Upper lobe of left lung (tissue), 6 donors: Measurements from ENCODE around the gene RAP1B. TPM values are rescaled to one million over a fixed set of nuclear protein-coding genes. Genes with fewer than 3 reads are reported as not detected.
A peak's percentile ranks its signal among the peaks of the same experiment; 100 is the strongest.

Experiments used
- ATAC-seq, 2 donors: fragments of 200-7000 bp; cut with Tn5 transposase; one replicate each; pipeline ENCODE4 v1.9.1; 2022; ENCODE audit warnings: mild to moderate bottlenecking in 2 of 2, moderate library complexity in 2 of 2; ENCODE audit not compliant: low FRiP score in 2 of 2
- DNase-seq, 2 donors: peaks; one replicate each; pipeline ENCODE4 v3.0.0-alpha.2; 2019 to 2020
- H3K27ac ChIP-seq, 4 donors: fragments of 200-600 bp; sonication (generic); one replicate each; pipeline ENCODE4 v1.5.1; 2016 to 2019
- H3K27me3 ChIP-seq, 4 donors: fragments of 200-600 bp; sonication (generic); one replicate each; pipeline ENCODE4 v1.5.1; 2017 to 2019
- H3K36me3 ChIP-seq, 4 donors: fragments of 200-600 bp; sonication (generic); one replicate each; pipeline ENCODE4 v1.5.1; 2016 to 2019
- H3K4me1 ChIP-seq, 4 donors: fragments of 200-600 bp; sonication (generic); one replicate each; pipeline ENCODE4 v1.5.1; 2018 to 2019
- H3K4me3 ChIP-seq, 4 donors: fragments of 200-600 bp; sonication (generic); one replicate each; pipeline ENCODE4 v1.5.1; 2017 to 2019; ENCODE audit warnings: mild to moderate bottlenecking in 2 of 4, moderate library complexity in 1 of 4
- H3K9me3 ChIP-seq, 4 donors: fragments of 200-600 bp; sonication (generic); one replicate each; pipeline ENCODE4 v1.5.1; 2018 to 2019
- CTCF ChIP-seq, 6 experiments: fragments of 450-650 bp in 4 of 6; fragments of 200-600 bp in 2 of 6; sonication (generic) in 2 of 6; IDR thresholded peaks; one replicate each; pipeline ENCODE4 v1.5.1; 2016 to 2019; ENCODE audit warnings: antibody characterized with exemption in 6 of 6
- EP300 ChIP-seq, 4 donors: sonication (generic); formaldehyde crosslinking; IDR thresholded peaks; one replicate each; pipeline ENCODE4 v1.5.1; 2017; ENCODE audit warnings: antibody characterized with exemption in 4 of 4, control low read depth in 2 of 4
- POLR2A ChIP-seq, 4 donors: fragments of 450-650 bp; IDR thresholded peaks; one replicate each; pipeline ENCODE4 v1.5.1; 2016 to 2017; ENCODE audit warnings: antibody characterized with exemption in 4 of 4, mild to moderate bottlenecking in 2 of 4
- POLR2AphosphoS5 ChIP-seq, 2 donors: sonication (generic); formaldehyde crosslinking; IDR thresholded peaks; one replicate each; pipeline ENCODE4 v1.5.1; 2017; ENCODE audit warnings: antibody characterized with exemption in 2 of 2
- WGBS, 2 donors: methylation state at CpG; one replicate each; pipeline ENCODE4 v1.1.5; 2017 to 2018; 5-methylcytosine and 5-hydroxymethylcytosine counted together
- total RNA-seq, 6 donors: library from RNA; depleted of rRNA in 4 of 6; stranded (reverse); fragments of >200 nt in 4 of 6; gene quantifications; one replicate each; pipeline versions ENCODE4 v1.1.0 to v1.2.1, GENCODE V29; 2016 to 2021
- donor health status: DM: no; HTN: no; CAD: no; lungs with moderate emphysema.
- donor health status: DM: no; HTN: yes; CAD: no; lungs with severe emphysema.

The RAP1B gene
- total RNA-seq, 6 donors from 2014 or later, result 135 to 208 (median 162) TPM

- peaks cover 7 to 46% (median 22%) of the 10 kb centered on the region in 4 donors for H3K4me1 ChIP-seq
- 71 to 75% methylated on average over 1 of the region's 1 CpG for WGBS, 2 donors
- no peak for DNase-seq
- no peaks in the 10 kb centered on the region for H3K27me3 ChIP-seq
- H3K4me3 ChIP-seq, result no peak overlapping the region
- TF ChIP-seq EP300 (IDR thresholded peaks at IDR 0.05), result no peak
- no peak for TF ChIP-seq CTCF (IDR thresholded peaks at IDR 0.05)
- no peak for TF ChIP-seq POLR2A (IDR thresholded peaks at IDR 0.05)
- TF ChIP-seq POLR2AphosphoS5 (IDR thresholded peaks at IDR 0.05), result no peak
- no peaks in the 10 kb centered on the region for H3K9me3 ChIP-seq
- ATAC-seq, result no peak
- peak overlapping the region in 2 of 4 donors; percentile 15 to 39 for H3K27ac ChIP-seq
- peaks cover 5 to 44% (median 10%) of the 10 kb centered on the region in 4 donors for H3K36me3 ChIP-seq
Observed at GRCh38 chr12:68647507-68647906, 36.8 kb downstream of the RAP1B start.

GRCh38 chr12:68648179-68648578 lies 37.5 kb downstream of the RAP1B start:
- TF ChIP-seq CTCF (IDR thresholded peaks at IDR 0.05) (no peak), POLR2AphosphoS5 (IDR thresholded peaks at IDR 0.05) (no peak), EP300 (IDR thresholded peaks at IDR 0.05) (no peak), POLR2A (IDR thresholded peaks at IDR 0.05) (no peak)
- Histone ChIP-seq H3K27me3 (no peaks in the 10 kb centered on the region), H3K4me3 (no peak overlapping the region), H3K4me1 (peaks cover 7 to 46% (median 20%) of the 10 kb centered on the region in 4 donors), H3K36me3 (peaks cover 9 to 47% (median 16%) of the 10 kb centered on the region in 4 donors), H3K9me3 (no peaks in the 10 kb centered on the region), H3K27ac (peak overlapping the region in 2 of 4 donors; percentile 15 to 39)
- ATAC-seq (no peak), DNase-seq (no peak)
- WGBS, 2 donors, result 49 to 63% methylated on average over 3 of the region's 3 CpGs

- Histone ChIP-seq H3K4me1 (peaks cover 0 to 5% (median 1%) of the 10 kb centered on the region in 4 donors), H3K36me3 (peaks cover 0 to 46% (median 6%) of the 10 kb centered on the region in 4 donors), H3K27ac (peak overlapping the region in 1 of 4 donors; percentile 61), H3K4me3 (no peak overlapping the region), H3K9me3 (no peaks in the 10 kb centered on the region), H3K27me3 (no peaks in the 10 kb centered on the region)
- TF ChIP-seq EP300 (IDR thresholded peaks at IDR 0.05) (no peak), POLR2A (IDR thresholded peaks at IDR 0.05) (no peak), CTCF (IDR thresholded peaks at IDR 0.05) (no peak), POLR2AphosphoS5 (IDR thresholded peaks at IDR 0.05) (no peak)
- 82 to 86% methylated on average over 3 of the region's 3 CpGs for WGBS, 2 donors
- no peak for DNase-seq
- ATAC-seq, result peak in 1 of 2 donors; percentile 12
Observed at GRCh38 chr12:68665016-68665569, 54.4 kb downstream of the RAP1B start.

GRCh38 chr12:68667291-68667690 lies 56.6 kb downstream of the RAP1B start:
- no peak for TF ChIP-seq EP300 (IDR thresholded peaks at IDR 0.05)
- TF ChIP-seq POLR2A (IDR thresholded peaks at IDR 0.05), result no peak
- H3K4me3 ChIP-seq, result no peak overlapping the region
- no peaks in the 10 kb centered on the region for H3K27me3 ChIP-seq
- WGBS, 2 donors, result 69 to 71% methylated on average over 1 of the region's 1 CpG
- ATAC-seq (no peak), DNase-seq (no peak)
- H3K4me1 ChIP-seq, result peaks cover 0 to 5% (median 1%) of the 10 kb centered on the region in 4 donors
- no peak overlapping the region for H3K27ac ChIP-seq
- H3K36me3 ChIP-seq, result peaks cover 0 to 24% (median 0%) of the 10 kb centered on the region in 4 donors
- H3K9me3 ChIP-seq, result no peaks in the 10 kb centered on the region

- no peaks in the 10 kb centered on the region for H3K9me3 ChIP-seq
- no peak overlapping the region for H3K27ac ChIP-seq
- no peak for TF ChIP-seq POLR2A (IDR thresholded peaks at IDR 0.05)
- TF ChIP-seq EP300 (IDR thresholded peaks at IDR 0.05), result no peak
- TF ChIP-seq POLR2AphosphoS5 (IDR thresholded peaks at IDR 0.05), result no peak
- TF ChIP-seq CTCF (IDR thresholded peaks at IDR 0.05), result no peak
- peaks cover 0 to 5% (median 1%) of the 10 kb centered on the region in 4 donors for H3K4me1 ChIP-seq
- ATAC-seq (no peak), DNase-seq (no peak)
- no peaks in the 10 kb centered on the region for H3K27me3 ChIP-seq
- peaks cover 0 to 19% (median 0%) of the 10 kb centered on the region in 4 donors for H3K36me3 ChIP-seq
- 20 to 50% methylated on average over 1 of the region's 1 CpG for WGBS, 2 donors
- H3K4me3 ChIP-seq, result no peak overlapping the region
Observed at GRCh38 chr12:68667896-68668295, 57.2 kb downstream of the RAP1B start.
